ENCODE measurements around the gene MARS1.

The MARS1 gene

GRCh38 chr12:57452181-57452936, 35.5 kb upstream of the MARS1 start:
- Histone ChIP-seq H3K27me3 (ENCODE audit: low read depth, low read length) (no peaks in the 10 kb centered on the region), H3K9ac (ENCODE audit: low read length) (no peak overlapping the region), H3K4me1 (ENCODE audit: low read length) (peaks cover 26% of the 10 kb centered on the region), H3K27ac (ENCODE audit: low read length) (no peak overlapping the region), H3K36me3 (replicated peaks; ENCODE audit: low read depth, low read length) (no peaks in the 10 kb centered on the region), H2AFZ (ENCODE audit: low read depth, low read length) (no peak overlapping the region), H3K4me2 (ENCODE audit: low read length) (peak overlapping the region; percentile 17), H3K79me2 (ENCODE audit: low read length) (no peaks in the 10 kb centered on the region), H3K9me3 (ENCODE audit: insufficient read depth, low read length) (no peaks in the 10 kb centered on the region), H3K4me3 (ENCODE audit: low read length) (no peak overlapping the region), H4K20me1 (ENCODE audit: insufficient read depth, low read length) (no peaks in the 10 kb centered on the region)
- no peak for TF ChIP-seq CTCF (IDR thresholded peaks at IDR 0.05; ENCODE audit: low read depth, low read length)
- no peak for TF ChIP-seq EZH2phosphoT487 (IDR thresholded peaks at IDR 0.05; ENCODE audit: low read depth)

- H4K20me1 ChIP-seq (ENCODE audit: insufficient read depth, low read length) = no peaks in the 10 kb centered on the region
- H3K79me2 ChIP-seq (ENCODE audit: low read length) = no peaks in the 10 kb centered on the region
- no peak overlapping the region for H3K9ac ChIP-seq (ENCODE audit: low read length)
- H3K4me3 ChIP-seq (ENCODE audit: low read length) = no peak overlapping the region
- no peak overlapping the region for H3K27ac ChIP-seq (ENCODE audit: low read length)
- no peaks in the 10 kb centered on the region for H3K36me3 ChIP-seq (replicated peaks; ENCODE audit: low read depth, low read length)
- H3K27me3 ChIP-seq (ENCODE audit: low read depth, low read length) = no peaks in the 10 kb centered on the region
- peak overlapping the region; percentile 17; the same call in 1 of the 2 replicates for H3K4me2 ChIP-seq (ENCODE audit: low read length)
- no peaks in the 10 kb centered on the region for H3K9me3 ChIP-seq (ENCODE audit: insufficient read depth, low read length)
- no peak overlapping the region for H2AFZ ChIP-seq (ENCODE audit: low read depth, low read length)
- TF ChIP-seq EZH2phosphoT487 (IDR thresholded peaks at IDR 0.05; ENCODE audit: low read depth) (no peak), CTCF (IDR thresholded peaks at IDR 0.05; ENCODE audit: low read depth, low read length) (peak; percentile 78)
- H3K4me1 ChIP-seq (ENCODE audit: low read length) = peaks cover 26% of the 10 kb centered on the region
Observed at GRCh38 chr12:57452937-57453509, 34.8 kb upstream of the MARS1 start.

GRCh38 chr12:57454213-57454565, 33.7 kb upstream of the MARS1 start:
- H2AFZ ChIP-seq (ENCODE audit: low read depth, low read length) = no peak overlapping the region
- no peaks in the 10 kb centered on the region for H4K20me1 ChIP-seq (ENCODE audit: insufficient read depth, low read length)

More at GRCh38 chr12:57454213-57454565, 33.7 kb upstream of the MARS1 start:
- Histone ChIP-seq H3K9ac (ENCODE audit: low read length) (no peak overlapping the region), H3K9me3 (ENCODE audit: insufficient read depth, low read length) (no peaks in the 10 kb centered on the region), H3K27me3 (ENCODE audit: low read depth, low read length) (no peaks in the 10 kb centered on the region), H3K79me2 (ENCODE audit: low read length) (no peaks in the 10 kb centered on the region), H3K4me2 (ENCODE audit: low read length) (no peak overlapping the region), H3K36me3 (replicated peaks; ENCODE audit: low read depth, low read length) (no peaks in the 10 kb centered on the region), H3K4me1 (ENCODE audit: low read length) (peaks cover 33% of the 10 kb centered on the region), H3K4me3 (ENCODE audit: low read length) (no peak overlapping the region), H3K27ac (ENCODE audit: low read length) (no peak overlapping the region)
- TF ChIP-seq EZH2phosphoT487 (IDR thresholded peaks at IDR 0.05; ENCODE audit: low read depth) (no peak), CTCF (IDR thresholded peaks at IDR 0.05; ENCODE audit: low read depth, low read length) (no peak)

Measured in OCI-LY3 (cell line).